ENCODE measurements around the gene PBX3. TPM values are rescaled to one million over a fixed set of nuclear protein-coding genes. Genes with fewer than 3 reads are reported as not detected.

The PBX3 gene
- polyA plus RNA-seq, 1 donor (not counting 4 experiments of a cell fraction or from before 2014, with no cell fraction given) = 26.3 TPM

GRCh38 chr9:125959315-125959714, 212.1 kb downstream of the PBX3 start:
- no peak overlapping the region for H3K27ac ChIP-seq (ENCODE audit: control insufficient read depth, insufficient read depth, low read length)
- H3K9me3 ChIP-seq (ENCODE audit: control insufficient read depth, low read depth, low read length) = no peaks in the 10 kb centered on the region
- H2AFZ ChIP-seq (ENCODE audit: control insufficient read depth, low read length) = no peak overlapping the region
- no peak overlapping the region for H3K4me3 ChIP-seq (ENCODE audit: control insufficient read depth in 2 of 3, extremely low read depth in 1 of 3, insufficient read depth in 2 of 3, low read depth in 1 of 3, low read length in 3 of 3)
- no peaks in the 10 kb centered on the region for H3K79me2 ChIP-seq (ENCODE audit: control insufficient read depth, insufficient read depth, low read length)
- no peak overlapping the region for H3K4me2 ChIP-seq (ENCODE audit: control insufficient read depth, extremely low read depth, insufficient read depth, low read depth, low read length)
- DNase-seq (ENCODE audit: low read depth, low spot score) = no peak
- no peaks in the 10 kb centered on the region for H3K27me3 ChIP-seq (ENCODE audit: control insufficient read depth, extremely low read depth, insufficient read depth, low read length)
- H3K9ac ChIP-seq (ENCODE audit: control insufficient read depth, extremely low read depth, insufficient read depth, low read length) = no peak overlapping the region
- no peaks in the 10 kb centered on the region for H4K20me1 ChIP-seq (ENCODE audit: control insufficient read depth, extremely low read depth, insufficient read depth, low read length)
- dilution Hi-C loops (cut with MboI; ENCODE audit: extremely low pct_ligation_motif_present, low sequenced_read_pairs) = no loop called here
- H3K4me1 ChIP-seq (ENCODE audit: control insufficient read depth, extremely low read depth, insufficient read depth, low read length) = no peaks in the 10 kb centered on the region
- no peak for FAIRE-seq
- H3K36me3 ChIP-seq (ENCODE audit: control insufficient read depth in 2 of 2, extremely low read depth in 1 of 2, insufficient read depth in 2 of 2, low read length in 2 of 2) = peaks cover 6 to 12% of the 10 kb centered on the region in 2 experiments
- TF ChIP-seq EZH2 (IDR thresholded peaks at IDR 0.05; ENCODE audit: low read length) (no peak), CTCF (optimal IDR thresholded peaks at IDR 0.05 in 1 of 3, IDR thresholded peaks at IDR 0.05 in 1 of 3, conservative IDR thresholded peaks at IDR 0.05 in 1 of 3; ENCODE audit: extremely low read depth in 1 of 3, insufficient read depth in 2 of 3, low read length in 3 of 3) (no peak)
- H3K9me1 ChIP-seq (ENCODE audit: control insufficient read depth, extremely low read depth, insufficient read depth, low read length) = no peaks in the 10 kb centered on the region

- no peaks in the 10 kb centered on the region for H4K20me1 ChIP-seq (ENCODE audit: control insufficient read depth, extremely low read depth, insufficient read depth, low read length)
- H3K27me3 ChIP-seq (ENCODE audit: control insufficient read depth, extremely low read depth, insufficient read depth, low read length) = no peaks in the 10 kb centered on the region
- H3K9me1 ChIP-seq (ENCODE audit: control insufficient read depth, extremely low read depth, insufficient read depth, low read length) = no peaks in the 10 kb centered on the region
- no peak overlapping the region for H3K9ac ChIP-seq (ENCODE audit: control insufficient read depth, extremely low read depth, insufficient read depth, low read length)
- no peaks in the 10 kb centered on the region for H3K4me1 ChIP-seq (ENCODE audit: control insufficient read depth, extremely low read depth, insufficient read depth, low read length)
- no peak overlapping the region for H3K4me3 ChIP-seq (ENCODE audit: control insufficient read depth in 2 of 3, extremely low read depth in 1 of 3, insufficient read depth in 2 of 3, low read depth in 1 of 3, low read length in 3 of 3)
- dilution Hi-C loops (cut with MboI; ENCODE audit: extremely low pct_ligation_motif_present, low sequenced_read_pairs) = no loop called here
- H2AFZ ChIP-seq (ENCODE audit: control insufficient read depth, low read length) = no peak overlapping the region
- no peaks in the 10 kb centered on the region for H3K79me2 ChIP-seq (ENCODE audit: control insufficient read depth, insufficient read depth, low read length)
- H3K9me3 ChIP-seq (ENCODE audit: control insufficient read depth, low read depth, low read length) = no peaks in the 10 kb centered on the region
- no peak overlapping the region for H3K27ac ChIP-seq (ENCODE audit: control insufficient read depth, insufficient read depth, low read length)
- H3K36me3 ChIP-seq (ENCODE audit: control insufficient read depth in 2 of 2, extremely low read depth in 1 of 2, insufficient read depth in 2 of 2, low read length in 2 of 2) = peaks cover 9 to 12% of the 10 kb centered on the region in 2 experiments
- DNase-seq (ENCODE audit: low read depth, low spot score) (no peak), FAIRE-seq (no peak)
- H3K4me2 ChIP-seq (ENCODE audit: control insufficient read depth, extremely low read depth, insufficient read depth, low read depth, low read length) = no peak overlapping the region
- TF ChIP-seq CTCF (optimal IDR thresholded peaks at IDR 0.05 in 1 of 3, IDR thresholded peaks at IDR 0.05 in 1 of 3, conservative IDR thresholded peaks at IDR 0.05 in 1 of 3; ENCODE audit: extremely low read depth in 1 of 3, insufficient read depth in 2 of 3, low read length in 3 of 3) = no peak
Measured at GRCh38 chr9:125959951-125960619, 212.9 kb downstream of the PBX3 start.
